ENCODE data around the gene ZKSCAN2. TPM values are rescaled to one million over a fixed set of nuclear protein-coding genes. Genes with fewer than 3 reads are reported as not detected.

The ZKSCAN2 gene
- total and polyA plus RNA-seq, 2 of the 8 experiments (the other 6 are each of a cell fraction or from before 2014, with no cell fraction given), result 2.2 to 11.6 TPM

DNA sequence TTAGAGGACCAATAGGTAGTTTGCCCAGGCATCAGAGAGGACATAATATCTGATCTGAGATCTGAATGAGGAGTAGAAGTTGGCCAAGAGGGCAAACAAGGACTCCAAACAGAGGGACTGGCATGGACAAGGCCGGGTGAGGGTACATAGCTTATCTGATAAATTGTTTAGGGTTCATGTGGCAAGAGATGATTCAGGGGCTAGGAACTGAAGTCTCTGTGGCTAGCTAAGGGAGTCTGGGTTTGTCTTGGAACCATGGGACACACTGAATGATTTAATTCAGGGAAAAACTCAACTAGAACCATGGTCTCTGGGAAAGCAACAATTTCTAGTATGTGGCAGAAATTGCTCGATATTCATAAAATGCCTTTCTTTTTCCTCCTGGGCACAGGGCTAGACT lies 45.0 kb downstream of the ZKSCAN2 start (continued):
- no peak for TF ChIP-seq EZH2 (IDR thresholded peaks at IDR 0.05; ENCODE audit: low read depth, low read length, severe bottlenecking)
- no peak for TF ChIP-seq POLR2A (IDR thresholded peaks at IDR 0.05; ENCODE audit: control extremely low read depth in 1 of 2, low read depth in 2 of 2, low read length in 2 of 2)
- no peak for TF ChIP-seq KDM4A (IDR thresholded peaks at IDR 0.05; ENCODE audit: low read depth, low read length, severe bottlenecking)
- TF ChIP-seq, protein P1, sequence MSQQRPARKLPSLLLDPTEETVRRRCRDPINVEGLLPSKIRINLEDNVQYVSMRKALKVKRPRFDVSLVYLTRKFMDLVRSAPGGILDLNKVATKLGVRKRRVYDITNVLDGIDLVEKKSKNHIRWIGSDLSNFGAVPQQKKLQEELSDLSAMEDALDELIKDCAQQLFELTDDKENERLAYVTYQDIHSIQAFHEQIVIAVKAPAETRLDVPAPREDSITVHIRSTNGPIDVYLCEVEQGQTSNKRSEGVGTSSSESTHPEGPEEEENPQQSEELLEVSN (IDR thresholded peaks at IDR 0.05), result no peak
- no peak for TF ChIP-seq PHF8 (conservative IDR thresholded peaks at IDR 0.05; ENCODE audit: low read depth, low read length)

Data from H1 (cell line).